ENCODE data around the gene CPTP. TPM values are rescaled to one million over a fixed set of nuclear protein-coding genes. Genes with fewer than 3 reads are reported as not detected.

Gene CPTP
- total RNA-seq, 1 experiment from 2014 or later = 31.1 TPM

- Histone ChIP-seq H3K9me3 (no peaks in the 10 kb centered on the region), H3K4me3 (peak overlapping the region; percentile 66), H3K27me3 (no peaks in the 10 kb centered on the region), H3K36me3 (peaks cover 30% of the 10 kb centered on the region)
- peak; percentile 61 for DNase-seq
These were observed 23.2 kb downstream of the CPTP start for GRCh38 chr1:1347663-1348419.

DNA sequence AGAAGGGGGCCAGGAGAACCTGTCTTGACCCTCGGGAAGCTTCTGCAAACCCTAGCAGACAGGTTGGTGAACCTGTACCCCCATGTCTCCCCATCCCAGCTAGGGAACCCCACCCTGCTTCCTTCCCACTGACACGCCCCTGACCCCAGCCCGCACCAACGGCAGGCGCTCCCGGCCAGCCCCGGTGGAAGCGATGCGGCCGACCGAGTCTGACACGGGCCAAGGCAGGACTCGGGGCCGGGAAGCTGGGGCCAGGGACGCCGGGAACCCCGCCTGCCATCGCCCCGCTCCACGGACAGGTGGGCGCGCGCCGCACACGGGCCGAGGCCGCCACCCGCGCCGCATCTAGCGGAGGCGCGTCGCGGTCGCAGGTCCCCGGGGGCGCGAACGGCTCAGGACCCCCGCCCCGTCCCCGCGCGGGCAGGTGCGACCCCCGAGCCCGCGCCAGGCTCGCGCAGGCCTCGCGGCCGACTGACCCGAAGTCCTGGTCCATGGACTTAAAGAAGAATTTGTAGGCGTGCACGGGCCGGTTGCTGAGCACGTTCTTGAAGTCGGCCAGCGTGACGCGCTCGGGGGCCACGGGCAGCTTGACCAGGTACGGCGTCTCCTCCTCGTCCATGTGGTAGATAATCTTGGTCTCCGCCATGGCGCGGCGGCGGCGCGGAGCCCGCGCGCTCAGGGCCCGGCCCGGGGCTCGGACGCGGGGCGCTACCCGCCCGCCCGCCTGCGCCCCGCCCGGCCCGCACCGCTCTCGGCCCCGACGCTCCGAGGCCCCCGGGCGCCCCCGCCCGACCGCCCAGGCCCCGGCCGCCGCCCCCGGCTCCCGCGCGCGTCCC lies 24.0 kb downstream of the CPTP start:
- H3K9me3 ChIP-seq = no peaks in the 10 kb centered on the region
- no peak for DNase-seq
- H3K4me3 ChIP-seq = peak overlapping the region; percentile 66
- H3K36me3 ChIP-seq = peaks cover 37% of the 10 kb centered on the region
- no peaks in the 10 kb centered on the region for H3K27me3 ChIP-seq

- DNase-seq = peak; percentile 74
- H3K27me3 ChIP-seq = no peaks in the 10 kb centered on the region
- H3K9me3 ChIP-seq = no peaks in the 10 kb centered on the region
- H3K4me3 ChIP-seq = peak within 1 kb of the TSS; percentile 66
- H3K36me3 ChIP-seq = peaks cover 43% of the 10 kb centered on the region
These were observed 24.8 kb downstream of the CPTP start, which contains the start of gene DVL1 for GRCh38 chr1:1349256-1350012. TSS of gene DVL1 (minus strand) at chr1:1349418. CDS start at chr1:1349065, 353 bp downstream.

DNA sequence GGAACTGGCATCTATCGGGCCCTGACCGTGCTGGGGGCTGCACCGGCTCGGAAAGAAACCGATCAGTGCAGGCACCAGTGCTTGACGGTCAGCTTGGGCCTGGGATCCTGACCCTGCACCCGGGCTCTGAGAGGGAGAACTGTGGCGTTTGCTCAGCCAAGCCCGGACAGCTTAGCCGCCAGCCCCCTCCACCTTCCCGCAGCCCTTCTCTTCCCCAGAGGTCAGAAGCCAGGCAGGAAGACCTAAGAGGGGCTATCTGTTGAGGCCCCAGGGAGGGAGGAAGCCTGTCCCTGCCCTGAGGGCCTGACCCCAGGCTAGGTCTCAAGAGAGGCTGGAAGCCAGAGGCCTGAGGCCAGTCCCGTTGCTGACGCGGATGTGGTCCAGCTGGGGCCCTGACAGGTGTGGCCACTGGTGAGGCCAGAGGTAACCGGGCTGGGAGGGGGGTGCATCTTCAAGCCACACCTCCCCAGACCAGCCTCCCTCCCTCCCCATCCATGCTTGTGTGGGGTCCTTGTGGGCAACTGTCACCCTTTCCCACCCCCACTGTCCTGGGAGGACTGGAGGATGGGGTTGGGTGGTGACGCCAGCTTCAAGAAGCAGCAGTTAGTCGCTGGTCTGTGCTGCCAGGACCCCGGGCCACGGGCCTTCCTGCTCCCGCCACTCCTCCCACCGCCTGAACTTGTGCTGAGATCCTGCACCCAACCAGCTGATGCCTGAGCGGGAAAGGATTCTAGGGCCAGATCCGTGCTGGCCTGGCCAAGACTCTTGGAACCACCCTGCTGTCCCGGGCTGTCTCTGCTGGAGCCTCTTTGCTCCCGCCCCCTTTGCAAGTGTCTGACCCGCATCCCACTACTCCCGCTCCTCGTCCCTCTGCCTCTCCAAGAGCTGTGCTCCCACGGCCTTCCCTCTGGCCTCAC lies 27.2 kb downstream of the CPTP start:
- peak; percentile 76 for DNase-seq
- H3K9me3 ChIP-seq = no peaks in the 10 kb centered on the region
- H3K27me3 ChIP-seq = no peaks in the 10 kb centered on the region
- peak overlapping the region; percentile 10 for H3K4me3 ChIP-seq
- H3K36me3 ChIP-seq = peaks cover 32% of the 10 kb centered on the region

- Histone ChIP-seq H3K4me3 (no peak overlapping the region), H3K27me3 (no peaks in the 10 kb centered on the region), H3K36me3 (peaks cover 35% of the 10 kb centered on the region), H3K9me3 (no peaks in the 10 kb centered on the region)
- no peak for DNase-seq
These were observed 28.3 kb downstream of the CPTP start for GRCh38 chr1:1352786-1353388.

DNA sequence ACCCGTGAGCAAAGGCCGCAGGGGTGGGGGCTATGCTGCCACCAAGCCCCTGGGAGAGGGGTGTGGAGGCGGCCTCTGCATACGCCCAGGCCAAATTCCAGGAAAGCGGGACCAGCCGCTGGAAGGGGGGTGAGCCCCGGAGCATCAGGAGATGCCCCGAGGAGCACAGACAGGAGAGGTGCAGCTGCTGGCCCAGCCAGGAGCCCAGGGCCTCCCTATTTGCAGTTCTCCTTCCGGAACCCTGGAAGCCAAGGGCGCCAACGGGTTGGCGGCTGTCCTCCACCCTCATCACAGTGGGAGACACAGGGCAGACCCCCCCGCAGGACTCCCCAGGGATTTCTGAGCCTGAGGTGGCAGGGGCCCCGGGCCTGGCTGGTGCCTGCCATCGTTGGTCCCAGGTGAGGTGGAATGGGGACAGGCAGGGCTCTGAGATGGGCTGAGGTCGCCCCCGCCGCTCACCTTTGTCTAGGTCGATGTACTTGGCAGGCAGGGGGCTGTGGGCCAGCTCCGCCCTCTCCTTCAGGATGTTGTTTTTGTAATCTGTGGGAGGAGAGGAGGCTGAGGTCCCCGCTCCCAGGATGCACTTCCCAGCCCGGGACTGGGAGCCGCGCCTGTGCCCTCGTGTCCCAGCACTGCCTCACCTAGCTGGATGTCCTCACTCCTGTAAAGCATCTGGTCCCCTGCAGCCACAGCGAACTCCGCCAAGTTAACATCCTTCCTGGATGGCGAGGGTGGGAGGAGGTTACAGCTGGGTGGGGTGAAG lies 29.0 kb downstream of the CPTP start:
- no peaks in the 10 kb centered on the region for H3K27me3 ChIP-seq
- H3K36me3 ChIP-seq = peaks cover 32% of the 10 kb centered on the region
- no peak overlapping the region for H3K4me3 ChIP-seq
- H3K9me3 ChIP-seq = no peaks in the 10 kb centered on the region
- no peak for DNase-seq

DNA sequence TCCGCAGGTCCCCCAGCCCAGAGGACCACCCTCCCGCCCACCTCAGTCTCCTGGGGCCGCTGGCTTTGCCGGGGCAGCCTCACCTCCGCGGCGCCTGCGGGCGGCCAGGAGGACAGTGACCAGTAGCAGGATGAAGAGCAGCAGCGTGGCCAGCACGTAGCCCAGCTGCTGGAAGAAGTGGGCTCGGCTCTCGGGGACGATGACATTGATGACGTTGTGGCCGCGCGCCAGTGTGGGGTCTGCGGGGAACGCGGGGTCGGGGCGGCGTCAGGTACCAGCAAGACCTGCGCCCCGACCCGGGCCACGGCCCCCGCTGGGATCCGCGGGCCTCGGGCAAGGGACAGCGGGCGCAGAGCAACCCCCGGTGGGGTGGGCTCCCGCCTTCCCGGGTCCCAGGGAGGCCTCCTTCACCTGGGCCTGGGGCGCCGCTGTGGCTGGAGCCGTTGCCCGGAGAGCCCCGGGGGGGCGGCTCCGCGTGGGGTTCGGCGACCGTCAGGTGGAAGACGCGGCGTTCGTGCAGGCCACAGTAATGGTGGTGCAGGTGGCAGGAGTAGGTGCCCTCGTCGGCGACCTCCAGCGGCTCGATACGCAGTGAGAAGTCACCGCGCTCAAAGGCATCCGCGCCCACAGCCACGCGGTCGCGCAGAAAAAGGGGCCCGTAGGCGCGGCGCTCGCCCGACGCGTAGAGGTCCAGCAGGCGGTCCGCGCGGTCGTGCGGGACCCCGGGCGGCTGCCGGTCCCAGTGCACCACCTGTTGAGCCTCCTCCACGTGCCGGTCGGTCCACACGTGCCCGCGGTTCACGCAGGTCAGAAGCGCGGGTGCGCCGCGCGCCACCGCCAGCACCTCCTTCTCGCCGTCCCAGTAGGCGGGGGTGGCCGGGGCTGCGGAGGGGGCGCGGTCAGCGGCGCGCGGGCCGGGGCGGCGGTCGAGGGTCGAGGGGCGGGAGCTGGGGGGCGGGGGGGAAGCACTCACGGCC lies 30.0 kb downstream of the CPTP start:
- H3K36me3 ChIP-seq = peaks cover 32% of the 10 kb centered on the region
- no peak overlapping the region for H3K4me3 ChIP-seq
- H3K9me3 ChIP-seq = no peaks in the 10 kb centered on the region
- no peaks in the 10 kb centered on the region for H3K27me3 ChIP-seq
- DNase-seq = no peak

GRCh38 chr1:1355416-1355815 lies 30.8 kb downstream of the CPTP start:
- peak; percentile 58 for DNase-seq
- H3K4me3 ChIP-seq = peak overlapping the region; percentile 24; the same call in 1 of the 2 replicates
- H3K36me3 ChIP-seq = peaks cover 32% of the 10 kb centered on the region
- H3K9me3 ChIP-seq = no peaks in the 10 kb centered on the region
- no peaks in the 10 kb centered on the region for H3K27me3 ChIP-seq

DNA sequence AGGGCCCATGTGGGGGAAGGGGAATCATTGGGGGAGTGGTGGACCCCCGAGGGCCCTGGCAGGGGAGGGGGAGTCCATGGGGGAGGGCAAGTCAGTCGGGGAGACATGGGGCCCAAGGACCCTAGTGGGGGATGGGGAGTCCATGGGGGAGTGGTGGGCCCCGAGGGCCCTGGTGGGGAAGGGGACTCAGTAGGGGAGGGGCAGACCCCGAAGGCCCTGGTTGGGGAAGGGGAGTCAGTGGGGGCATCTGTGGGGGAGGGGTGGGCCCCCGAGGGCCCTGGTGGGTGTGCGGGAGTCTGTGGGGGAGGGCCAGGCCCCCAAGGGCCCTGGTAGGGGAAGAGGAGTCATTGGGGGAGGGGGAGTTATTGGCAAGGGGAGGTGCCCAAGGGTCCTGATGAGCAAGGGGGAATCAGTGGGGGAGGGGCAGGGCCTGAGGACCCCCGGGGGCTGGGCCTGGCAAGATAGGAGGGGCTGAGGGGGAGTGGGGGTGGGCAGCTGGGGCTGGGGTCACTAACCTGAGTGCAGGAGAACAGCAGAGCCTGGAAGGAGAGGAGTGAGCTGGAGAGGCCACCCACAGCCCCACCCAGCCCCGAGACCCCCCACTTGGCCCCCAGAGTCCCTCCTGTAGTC lies 31.7 kb downstream of the CPTP start:
- Histone ChIP-seq H3K9me3 (no peaks in the 10 kb centered on the region), H3K36me3 (peaks cover 32% of the 10 kb centered on the region), H3K4me3 (peak overlapping the region; percentile 91), H3K27me3 (no peaks in the 10 kb centered on the region)
- no peak for DNase-seq

DNA sequence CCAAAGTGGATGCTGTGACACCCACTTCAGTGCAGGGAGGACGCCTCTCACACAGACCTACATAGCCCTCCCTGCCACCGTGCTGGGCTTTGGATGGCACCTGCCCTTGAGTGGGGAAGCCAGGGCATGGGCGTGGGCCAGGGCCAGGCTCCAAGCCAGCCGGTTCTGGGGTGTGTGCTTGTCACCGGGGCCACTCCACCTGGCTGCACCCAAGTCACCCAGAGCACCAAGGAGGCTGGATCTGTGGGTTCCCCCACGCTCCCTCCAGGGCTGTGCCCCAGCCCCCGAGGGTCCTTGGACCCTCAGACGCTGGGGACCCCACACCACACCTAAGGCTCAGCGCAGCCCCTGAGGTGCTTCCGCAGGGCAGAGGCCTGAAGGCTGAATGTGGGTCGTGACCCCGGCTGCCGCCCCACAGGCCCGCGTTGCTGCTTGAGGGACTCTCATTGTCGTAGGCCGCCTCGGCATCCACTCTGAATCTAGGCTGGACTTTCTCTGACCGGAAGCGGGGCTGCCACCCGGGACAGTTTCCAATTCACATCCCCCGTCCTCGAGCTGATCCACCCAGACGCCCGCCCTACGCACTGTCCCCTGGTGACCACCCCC lies 32.3 kb downstream of the CPTP start:
- Histone ChIP-seq H3K36me3 (peaks cover 30% of the 10 kb centered on the region), H3K4me3 (peak overlapping the region; percentile 91), H3K27me3 (no peaks in the 10 kb centered on the region), H3K9me3 (no peaks in the 10 kb centered on the region)
- DNase-seq = peak; percentile 50

DNA sequence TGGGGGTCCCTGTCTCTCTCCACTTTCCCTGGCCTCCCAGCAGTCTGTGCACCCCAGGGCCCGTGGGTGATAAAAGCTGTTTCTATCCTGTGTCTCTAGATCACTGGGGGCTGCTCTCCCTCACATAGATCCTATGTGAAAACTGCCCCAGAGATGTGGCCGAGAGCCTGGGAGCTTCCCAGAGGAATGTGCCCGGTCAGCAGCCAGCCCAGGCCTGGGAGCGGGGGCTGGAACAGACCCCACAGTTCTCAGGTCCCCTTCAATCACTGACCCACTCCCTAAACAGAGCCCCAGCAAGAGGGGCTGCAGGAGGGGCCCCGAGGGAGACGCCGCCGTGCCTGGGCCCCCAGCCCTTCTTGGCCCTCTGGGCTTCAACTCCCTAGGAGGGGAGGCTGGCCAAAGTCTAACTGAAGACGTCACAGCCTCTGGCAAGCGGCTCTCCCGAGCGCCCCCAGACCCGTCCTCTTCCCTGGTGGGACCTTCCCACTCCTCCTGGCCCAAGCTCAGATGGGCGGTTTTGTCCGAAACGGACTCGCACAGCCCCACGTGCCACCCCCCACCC lies 33.4 kb downstream of the CPTP start:
- Histone ChIP-seq H3K27me3 (no peaks in the 10 kb centered on the region), H3K4me3 (peak overlapping the region; percentile 91), H3K9me3 (no peaks in the 10 kb centered on the region), H3K36me3 (peaks cover 21% of the 10 kb centered on the region)
- DNase-seq = no peak

DNA sequence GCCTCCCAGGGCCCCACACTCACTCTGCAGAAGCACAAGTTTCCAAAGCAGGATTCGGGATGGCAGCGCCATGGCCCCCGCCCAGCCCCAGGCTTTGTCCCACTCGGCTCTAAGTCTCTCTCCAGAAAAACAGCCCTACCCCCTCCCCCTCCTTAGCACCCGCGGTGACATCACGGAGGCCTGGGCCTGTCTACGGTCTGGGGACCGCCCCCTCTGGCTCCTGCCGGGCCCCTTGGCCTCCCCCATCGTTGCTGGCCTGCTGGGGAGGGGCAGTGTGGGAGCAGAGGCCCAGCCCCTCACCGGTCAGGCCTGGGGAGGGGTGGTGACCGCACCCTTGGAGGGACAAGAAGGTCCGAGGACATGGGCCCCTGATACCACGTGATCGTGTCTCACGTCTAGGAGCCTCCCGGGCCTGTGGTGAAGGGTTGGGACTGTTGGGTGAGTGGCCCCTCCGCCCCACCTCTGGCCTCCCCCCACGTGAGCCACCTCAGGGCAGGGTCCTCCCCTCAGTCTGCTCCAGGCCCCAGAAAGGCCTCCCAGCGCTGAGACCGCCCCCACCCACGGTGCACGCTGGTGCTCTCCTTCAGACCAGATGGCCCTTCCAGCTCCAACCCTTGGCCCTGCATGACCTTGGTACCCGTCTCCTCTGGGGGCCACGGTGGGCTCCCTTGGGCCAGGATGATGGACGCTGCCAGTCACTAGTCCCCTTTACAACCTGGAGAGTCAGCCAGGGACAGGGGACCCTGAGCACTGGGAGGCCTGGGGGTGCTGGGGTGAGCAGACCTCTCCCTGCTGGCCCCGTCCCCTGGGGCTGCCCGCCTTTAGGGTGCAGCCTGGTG lies 34.0 kb downstream of the CPTP start, which contains the start of gene MXRA8:
Gene MXRA8 (minus strand): TSS at position 123 of the 839 bp plus-strand sequence. CDS start 51 bp downstream, at position 72.
- Histone ChIP-seq H3K4me3 (peak within 1 kb of the TSS; percentile 91), H3K9me3 (no peaks in the 10 kb centered on the region), H3K27me3 (no peaks in the 10 kb centered on the region), H3K36me3 (peaks cover 14% of the 10 kb centered on the region)
- DNase-seq = peak; percentile 99
